Nephron progenitor cell (in vitro differentiated cells): ENCODE measurements around the gene ANKRD28.

Experiments
- DNase-seq: peaks from one replicate; pipeline ENCODE4 v3.0.0; 2021
- H3K27ac Mint-ChIP-seq: 2 replicates; pipeline ENCODE4 v1.8.0; 2021; ENCODE audit warnings: mild to moderate bottlenecking, moderate library complexity, mixed read lengths
- H3K27me3 Mint-ChIP-seq: 2 replicates; pipeline ENCODE4 v1.8.0; 2021; ENCODE audit warnings: mild to moderate bottlenecking, low read depth, mixed read lengths; ENCODE audit not compliant: poor library complexity
- H3K36me3 Mint-ChIP-seq: 2 replicates; pipeline ENCODE4 v1.8.0; 2021; ENCODE audit warnings: low read depth, mixed read lengths
- H3K4me1 Mint-ChIP-seq: 2 replicates; pipeline ENCODE4 v1.8.0; 2021; ENCODE audit warnings: mixed read lengths
- H3K4me3 Mint-ChIP-seq: 2 replicates; pipeline ENCODE4 v1.8.0; 2021; ENCODE audit warnings: mild to moderate bottlenecking, moderate library complexity, mixed read lengths
- H3K9me3 Mint-ChIP-seq: 2 replicates; pipeline ENCODE4 v1.8.0; 2021; ENCODE audit warnings: mild to moderate bottlenecking, moderate library complexity, mixed read lengths
- TF ChIP-seq, protein P1 (sequence below): fragments of 200-600 bp; sonication (generic); IDR thresholded peaks from 2 replicates; pipeline ENCODE4 v1.5.0; 2021; ENCODE audit warnings: antibody characterized with exemption

Gene ANKRD28

GRCh38 chr3:15810702-15811101 is 12.9 kb upstream of the ANKRD28 start:
- Mint-ChIP-seq H3K36me3 (no peaks in the 10 kb centered on the region), H3K9me3 (no peaks in the 10 kb centered on the region), H3K27me3 (no peaks in the 10 kb centered on the region), H3K4me3 (no peak overlapping the region), H3K4me1 (peaks cover 5% of the 10 kb centered on the region), H3K27ac (no peak overlapping the region)
- TF ChIP-seq, protein P1, sequence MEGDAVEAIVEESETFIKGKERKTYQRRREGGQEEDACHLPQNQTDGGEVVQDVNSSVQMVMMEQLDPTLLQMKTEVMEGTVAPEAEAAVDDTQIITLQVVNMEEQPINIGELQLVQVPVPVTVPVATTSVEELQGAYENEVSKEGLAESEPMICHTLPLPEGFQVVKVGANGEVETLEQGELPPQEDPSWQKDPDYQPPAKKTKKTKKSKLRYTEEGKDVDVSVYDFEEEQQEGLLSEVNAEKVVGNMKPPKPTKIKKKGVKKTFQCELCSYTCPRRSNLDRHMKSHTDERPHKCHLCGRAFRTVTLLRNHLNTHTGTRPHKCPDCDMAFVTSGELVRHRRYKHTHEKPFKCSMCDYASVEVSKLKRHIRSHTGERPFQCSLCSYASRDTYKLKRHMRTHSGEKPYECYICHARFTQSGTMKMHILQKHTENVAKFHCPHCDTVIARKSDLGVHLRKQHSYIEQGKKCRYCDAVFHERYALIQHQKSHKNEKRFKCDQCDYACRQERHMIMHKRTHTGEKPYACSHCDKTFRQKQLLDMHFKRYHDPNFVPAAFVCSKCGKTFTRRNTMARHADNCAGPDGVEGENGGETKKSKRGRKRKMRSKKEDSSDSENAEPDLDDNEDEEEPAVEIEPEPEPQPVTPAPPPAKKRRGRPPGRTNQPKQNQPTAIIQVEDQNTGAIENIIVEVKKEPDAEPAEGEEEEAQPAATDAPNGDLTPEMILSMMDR = no peak
- DNase-seq = no peak

GRCh38 chr3:15809313-15809712 is 11.5 kb upstream of the ANKRD28 start:
- Mint-ChIP-seq H3K9me3 (no peaks in the 10 kb centered on the region), H3K4me1 (peaks cover 10% of the 10 kb centered on the region), H3K36me3 (no peaks in the 10 kb centered on the region), H3K4me3 (no peak overlapping the region), H3K27ac (no peak overlapping the region), H3K27me3 (no peaks in the 10 kb centered on the region)
- TF ChIP-seq, protein P1 = no peak
- DNase-seq = no peak

- Mint-ChIP-seq H3K27me3 (no peaks in the 10 kb centered on the region), H3K27ac (no peak overlapping the region), H3K9me3 (no peaks in the 10 kb centered on the region), H3K4me1 (peaks cover 10% of the 10 kb centered on the region), H3K36me3 (peaks cover 3% of the 10 kb centered on the region), H3K4me3 (no peak overlapping the region)
- TF ChIP-seq, protein P1 = no peak
- DNase-seq = no peak
Measured at GRCh38 chr3:15808679-15809310, 11.0 kb upstream of the ANKRD28 start.

GRCh38 chr3:15805756-15806266 is 8.0 kb upstream of the ANKRD28 start:
- TF ChIP-seq, protein P1 = no peak
- Mint-ChIP-seq H3K27me3 (no peaks in the 10 kb centered on the region), H3K9me3 (no peaks in the 10 kb centered on the region), H3K36me3 (peaks cover 11% of the 10 kb centered on the region), H3K4me1 (peaks cover 10% of the 10 kb centered on the region), H3K4me3 (no peak overlapping the region), H3K27ac (no peak overlapping the region)
- no peak for DNase-seq

DNA sequence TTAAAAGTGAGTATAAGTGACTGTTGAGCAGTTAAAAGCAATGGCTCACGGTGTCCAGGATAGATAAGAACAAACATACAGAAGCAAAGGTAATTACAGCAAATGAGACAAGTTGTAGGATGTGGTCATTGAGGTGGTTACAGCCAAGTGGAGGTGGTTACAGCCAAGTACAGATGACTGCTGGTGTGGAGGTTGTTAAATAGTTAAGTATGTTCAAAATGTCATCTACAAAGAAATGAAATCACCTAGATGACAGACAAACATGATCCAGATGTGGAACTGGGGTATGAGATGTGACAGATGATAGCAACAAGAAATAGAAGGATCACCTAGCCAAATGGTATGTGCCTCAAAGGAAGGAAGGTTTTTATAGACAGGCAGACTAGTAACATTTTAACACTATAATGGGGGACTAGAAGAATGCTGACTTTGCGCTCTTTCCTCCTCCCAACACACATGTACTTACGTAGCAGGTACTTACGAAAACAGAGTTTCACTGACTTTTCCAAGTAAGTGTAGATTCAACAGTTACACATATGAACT is 6.8 kb upstream of the ANKRD28 start:
- Mint-ChIP-seq H3K27me3 (no peaks in the 10 kb centered on the region), H3K9me3 (no peaks in the 10 kb centered on the region), H3K4me1 (peaks cover 13% of the 10 kb centered on the region), H3K27ac (peak overlapping the region; percentile 11), H3K36me3 (peaks cover 11% of the 10 kb centered on the region), H3K4me3 (no peak overlapping the region)
- TF ChIP-seq, protein P1 = no peak
- DNase-seq = no peak

GRCh38 chr3:15803921-15804320 is 6.1 kb upstream of the ANKRD28 start:
- TF ChIP-seq, protein P1 = no peak
- H3K4me3 Mint-ChIP-seq = no peak overlapping the region
- H3K27ac Mint-ChIP-seq = no peak overlapping the region
- H3K36me3 Mint-ChIP-seq = peaks cover 11% of the 10 kb centered on the region
- DNase-seq = no peak
- no peaks in the 10 kb centered on the region for H3K27me3 Mint-ChIP-seq
- peaks cover 19% of the 10 kb centered on the region for H3K4me1 Mint-ChIP-seq
- H3K9me3 Mint-ChIP-seq = no peaks in the 10 kb centered on the region
